NCI-H2081 (cell line): ENCODE results near the gene CXorf49.

Experiments
- DNase-seq, 2 experiments: peaks; one replicate each; lab custom pipeline; 2025; lab: John Stamatoyannopoulos, UW

CXorf49 gene

DNA sequence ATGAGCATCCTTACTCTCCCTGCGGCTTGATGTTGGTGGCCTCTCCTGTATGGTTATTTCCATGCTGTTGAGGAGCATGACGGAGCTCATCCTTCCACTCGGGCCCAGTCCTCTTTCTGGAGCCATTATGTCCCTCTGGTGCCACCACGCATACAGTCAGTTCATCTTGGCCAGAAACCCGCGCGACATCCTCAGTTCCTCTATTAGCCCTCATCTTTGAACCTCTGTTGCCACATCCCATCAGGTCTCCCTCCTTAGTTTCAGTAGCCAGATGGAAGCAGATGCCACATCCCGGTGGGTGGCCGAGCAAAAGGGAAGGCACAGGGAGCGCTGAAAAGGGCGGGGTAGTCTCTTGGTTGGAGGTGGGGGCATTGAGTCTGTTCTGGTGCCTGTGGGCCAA lies 46.1 kb downstream of the CXorf49 start:
- no peak for DNase-seq

DNA sequence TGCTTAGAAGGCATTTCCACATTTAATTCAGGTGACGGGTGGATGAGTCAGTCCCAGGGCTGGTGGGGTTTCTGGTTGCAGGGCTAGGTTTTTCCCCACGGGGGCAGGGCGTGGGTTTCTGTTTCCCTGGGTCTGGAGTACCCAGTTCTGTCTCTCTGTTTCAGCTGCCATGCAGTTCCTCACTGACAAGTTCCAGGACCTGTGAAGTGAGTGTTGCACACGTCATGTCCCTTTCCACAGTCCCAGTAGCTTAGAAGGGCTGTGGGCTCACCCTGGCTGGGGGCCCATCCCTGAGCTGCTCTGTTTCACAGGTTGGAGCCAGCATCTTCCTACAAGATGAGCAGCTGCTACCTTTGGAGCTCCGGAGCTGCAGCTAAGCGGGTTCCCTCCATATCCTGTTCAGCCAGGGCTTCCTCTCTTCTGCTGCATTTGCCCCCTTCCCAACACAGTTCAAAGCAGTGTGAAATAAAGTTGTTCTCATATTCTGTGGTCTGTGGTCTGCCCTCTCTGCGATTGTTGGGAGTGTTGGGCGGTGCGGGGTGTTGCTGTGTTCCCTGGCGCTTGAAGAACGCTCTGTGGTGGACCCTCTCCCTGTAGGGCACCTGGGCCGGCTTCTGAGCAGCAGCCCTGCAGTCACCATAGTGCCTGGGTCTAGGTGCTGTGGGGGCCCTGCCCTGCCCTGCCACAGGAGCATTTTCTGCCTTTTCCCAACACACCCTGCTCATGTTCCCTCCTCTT lies 46.9 kb downstream of the CXorf49 start:
- no peak for DNase-seq

DNA sequence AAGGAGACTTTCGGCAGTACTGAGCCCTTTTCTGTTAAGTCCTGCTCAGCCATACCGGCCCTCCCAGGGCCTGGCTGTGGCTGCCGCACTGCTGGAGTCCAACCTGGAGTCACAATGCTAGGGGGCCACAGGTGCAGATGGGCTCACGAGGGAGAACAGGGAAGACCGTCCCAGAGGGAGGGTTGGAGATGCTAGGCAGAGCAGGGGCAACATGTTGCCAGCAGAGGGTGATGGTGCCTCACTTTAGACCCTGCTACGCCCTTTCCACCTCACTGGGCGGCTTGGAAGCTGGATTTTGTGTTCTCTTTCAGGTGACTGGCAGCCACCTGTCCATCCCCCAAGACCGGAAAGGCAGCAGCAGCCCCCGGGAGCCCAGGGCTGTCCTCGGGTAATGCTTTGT lies 48.1 kb downstream of the CXorf49 start:
- peak in 1 of 2 experiments; percentile 32 for DNase-seq

DNA sequence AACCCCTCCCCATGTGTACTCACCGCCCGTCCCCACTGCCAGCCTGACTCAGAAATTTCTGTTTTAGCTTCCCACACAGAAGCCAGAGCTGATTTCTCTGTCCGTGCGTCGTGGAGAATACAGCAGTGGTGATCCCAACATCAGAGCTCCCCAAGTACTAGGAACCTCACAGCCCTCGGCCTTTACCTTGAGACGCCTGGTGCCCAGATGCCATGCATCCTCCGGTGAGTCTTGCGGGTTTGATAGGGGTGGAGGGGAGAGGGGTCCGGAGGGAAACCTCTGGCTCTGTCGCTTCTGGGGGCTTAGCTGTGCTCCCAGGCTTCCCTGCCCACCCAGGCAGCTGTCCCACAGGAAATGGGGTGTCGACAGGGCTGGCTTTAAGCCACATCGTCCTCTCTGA lies 48.6 kb downstream of the CXorf49 start:
- DNase-seq: no peak

DNA sequence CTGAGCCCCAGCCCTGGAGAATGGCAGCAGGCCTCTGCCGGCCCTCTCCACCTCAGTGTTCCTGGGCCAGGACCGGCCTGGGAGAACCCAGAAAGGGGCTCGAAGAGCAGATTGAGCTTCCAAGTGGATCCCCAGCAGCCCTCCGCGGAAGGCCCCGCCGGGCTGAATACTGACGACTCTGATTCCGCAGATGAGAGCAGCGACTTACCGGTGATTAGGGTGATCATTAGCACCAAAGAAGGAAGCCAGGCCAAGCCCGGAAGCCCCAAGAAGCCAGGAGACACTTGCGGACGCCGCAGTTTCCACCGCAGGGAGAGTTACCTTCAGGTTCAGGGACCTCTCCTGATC lies 49.9 kb downstream of the CXorf49 start:
- DNase-seq: no peak

DNA sequence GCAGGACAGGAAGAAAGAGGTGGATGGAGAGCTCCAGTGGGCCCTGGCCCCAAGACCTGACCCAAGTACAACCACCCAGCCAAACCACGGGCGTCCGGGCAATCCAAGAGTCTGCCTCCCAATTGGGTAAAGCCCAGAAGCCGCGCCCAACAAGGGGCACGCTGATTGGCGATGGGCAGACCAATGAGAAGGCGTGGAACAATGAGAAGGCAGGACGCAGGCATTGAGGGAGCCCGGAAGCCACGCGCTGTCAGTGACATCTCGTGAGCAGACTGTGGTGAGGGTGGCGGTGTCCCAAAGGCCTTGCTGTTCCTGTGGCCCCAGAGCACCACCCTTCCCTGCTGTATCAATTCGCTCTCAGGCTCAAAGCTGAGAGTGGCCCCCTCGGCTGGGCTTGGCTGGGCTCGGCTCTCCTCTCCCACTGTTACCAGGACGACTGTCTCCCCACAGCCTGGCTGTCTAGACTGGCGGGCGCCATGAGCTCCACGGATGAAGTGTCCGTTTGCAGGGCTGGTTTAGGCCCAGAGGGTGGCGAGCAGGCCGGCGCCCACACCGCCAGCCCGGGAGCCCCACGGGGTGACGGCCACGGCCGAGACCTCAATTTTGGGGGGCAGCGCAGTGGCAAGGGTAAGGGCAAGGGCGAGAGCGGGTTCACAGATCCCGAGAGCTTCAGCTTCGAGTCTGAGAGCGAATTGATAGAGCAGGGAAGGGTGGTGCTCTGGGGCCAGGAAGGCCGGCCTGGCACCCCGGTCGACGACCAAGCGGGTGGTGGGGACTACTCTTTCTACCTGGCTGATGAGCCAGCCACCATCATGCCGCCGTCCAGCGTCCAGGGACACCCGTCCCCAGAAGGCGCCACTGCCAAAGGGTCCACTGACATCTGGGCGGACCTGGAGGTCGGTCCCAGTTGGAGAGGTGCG lies 50.5 kb downstream of the CXorf49 start, which contains the start of gene LOC101059915:
TSS of gene LOC101059915 (plus strand) at position 219 of the 920 bp plus-strand sequence.
- DNase-seq: no peak

DNA sequence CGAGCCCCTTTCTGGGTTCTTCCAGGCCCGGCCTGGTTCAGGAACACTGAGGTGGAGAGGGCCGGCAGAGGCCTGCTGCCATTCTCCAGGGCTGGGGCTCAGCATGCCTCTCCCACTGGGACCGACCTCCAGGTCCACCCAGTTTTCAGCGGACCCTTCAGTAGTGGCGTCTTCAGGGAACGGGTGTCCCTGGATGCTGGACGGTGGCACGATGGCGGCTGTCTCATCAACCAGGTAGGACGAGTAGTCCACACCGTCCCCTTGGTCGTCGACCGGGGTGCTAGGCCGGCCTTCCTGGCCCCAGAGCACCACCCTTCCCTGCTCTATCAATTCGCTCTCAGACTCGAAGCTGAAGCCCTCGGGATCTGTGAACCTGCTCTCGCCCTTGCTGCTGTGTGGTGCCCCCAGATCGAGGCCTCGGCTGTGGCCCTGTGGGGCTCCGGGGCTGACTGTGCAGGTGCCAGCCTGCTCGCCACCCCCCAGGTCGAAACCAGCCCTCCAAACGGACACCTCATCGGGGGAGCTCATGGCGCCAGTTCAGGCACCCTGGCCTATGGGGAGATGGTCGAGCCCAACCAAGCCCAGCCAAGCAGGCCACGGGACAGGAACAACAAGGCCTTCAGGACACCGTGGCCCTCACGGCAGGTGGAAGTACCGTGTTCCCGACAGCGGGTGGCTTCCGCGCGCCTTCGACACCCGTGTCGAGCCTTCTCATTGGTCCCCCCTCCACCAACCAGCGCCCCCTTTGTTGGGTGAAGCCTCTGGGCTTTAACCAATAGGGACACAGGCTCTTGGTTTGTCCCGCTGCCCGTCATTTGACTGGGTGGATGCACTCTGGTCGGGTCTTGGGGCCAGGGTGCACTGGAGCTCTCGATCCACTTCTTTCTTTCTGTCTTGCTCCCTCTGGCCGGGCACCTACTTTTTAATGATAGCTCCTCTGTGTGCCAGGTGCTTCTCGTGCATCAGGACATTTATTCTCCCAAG lies 51.6 kb downstream of the CXorf49 start:
- DNase-seq: no peak

DNA sequence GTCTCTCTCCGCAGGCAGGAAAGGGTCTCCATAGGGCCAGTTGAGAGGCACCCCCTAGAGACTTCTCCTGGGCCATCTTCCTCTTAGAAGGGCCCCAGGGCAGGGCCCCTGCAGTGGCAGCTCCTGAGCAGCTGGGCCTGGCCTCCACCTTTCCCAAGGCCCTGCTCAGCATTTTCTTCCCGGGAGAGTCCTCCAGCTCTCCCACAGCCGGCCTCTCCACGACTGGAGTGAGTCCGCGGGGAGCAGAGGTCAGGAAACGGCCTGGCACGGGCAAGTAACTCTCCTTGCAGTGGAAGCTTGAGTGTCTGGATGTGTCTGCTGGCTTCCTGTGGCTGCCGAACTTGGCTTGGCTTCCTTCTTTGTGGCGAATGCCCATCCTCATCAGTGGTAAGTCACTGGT lies 52.3 kb downstream of the CXorf49 start:
- no peak for DNase-seq

DNA sequence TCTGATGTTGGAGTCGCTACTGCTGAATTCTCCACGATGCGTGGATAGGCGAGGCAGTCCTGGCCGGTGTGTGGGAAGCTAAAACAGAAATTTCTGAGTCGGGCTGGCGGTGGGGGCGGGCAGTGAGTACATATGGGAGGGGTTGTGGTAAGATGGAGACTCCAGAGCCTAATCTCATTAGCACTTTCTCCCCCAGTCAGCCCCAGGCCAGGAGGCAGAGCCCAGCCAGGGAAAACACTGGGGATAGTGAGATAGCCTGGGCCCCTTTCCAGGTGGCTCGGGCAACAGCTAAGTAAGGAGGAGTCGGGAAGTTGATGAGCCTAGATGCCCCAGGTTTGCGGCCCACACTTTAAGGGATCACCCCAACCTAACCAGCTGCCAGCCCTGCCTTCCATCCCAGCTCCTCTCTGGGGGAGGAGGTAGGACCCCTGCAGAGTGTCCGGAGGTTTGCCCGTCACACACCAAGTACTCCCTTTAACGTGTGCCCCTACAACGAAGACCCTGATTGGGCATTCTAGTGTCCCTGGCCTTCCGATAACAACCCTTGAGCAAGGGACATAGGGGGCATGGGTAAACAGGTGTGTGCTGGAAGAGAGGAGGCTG lies 53.1 kb downstream of the CXorf49 start:
- no peak for DNase-seq
